Measurements from ENCODE around the gene MAP3K19.

Gene MAP3K19

GRCh38 chr2:135011633-135012032, 35.6 kb downstream of the MAP3K19 start:
- no peak overlapping the region for H3K4me3 ChIP-seq (ENCODE audit: low read depth in 1 of 2, low read length in 1 of 2)
- H3K4me1 ChIP-seq (ENCODE audit: control insufficient read depth in 1 of 2, insufficient read depth in 1 of 2, low read depth in 1 of 2, low read length in 1 of 2), result no peaks in the 10 kb centered on the region
- no peaks in the 10 kb centered on the region for H3K27me3 ChIP-seq
- no peak for TF ChIP-seq CTCF (IDR thresholded peaks at IDR 0.05)
- H3K27ac ChIP-seq, result no peak overlapping the region
- H3K36me3 ChIP-seq, result no peaks in the 10 kb centered on the region
- no peaks in the 10 kb centered on the region for H3K9me3 ChIP-seq

GRCh38 chr2:135010200-135010942, 36.9 kb downstream of the MAP3K19 start:
- no peaks in the 10 kb centered on the region for H3K36me3 ChIP-seq
- no peak overlapping the region for H3K4me3 ChIP-seq (ENCODE audit: low read depth in 1 of 2, low read length in 1 of 2)
- TF ChIP-seq CTCF (IDR thresholded peaks at IDR 0.05), result no peak
- H3K27ac ChIP-seq, result no peak overlapping the region
- no peaks in the 10 kb centered on the region for H3K9me3 ChIP-seq
- H3K4me1 ChIP-seq (ENCODE audit: control insufficient read depth in 1 of 2, insufficient read depth in 1 of 2, low read depth in 1 of 2, low read length in 1 of 2), result no peaks in the 10 kb centered on the region
- peaks cover 13% of the 10 kb centered on the region for H3K27me3 ChIP-seq

- no peaks in the 10 kb centered on the region for H3K36me3 ChIP-seq
- H3K4me3 ChIP-seq (ENCODE audit: low read depth in 1 of 2, low read length in 1 of 2), result no peak overlapping the region
- H3K27ac ChIP-seq, result no peak overlapping the region
- peaks cover 23% of the 10 kb centered on the region for H3K27me3 ChIP-seq
- TF ChIP-seq CTCF (IDR thresholded peaks at IDR 0.05), result no peak
- no peaks in the 10 kb centered on the region for H3K4me1 ChIP-seq (ENCODE audit: control insufficient read depth in 1 of 2, insufficient read depth in 1 of 2, low read depth in 1 of 2, low read length in 1 of 2)
- no peaks in the 10 kb centered on the region for H3K9me3 ChIP-seq
These were observed 37.9 kb downstream of the MAP3K19 start for GRCh38 chr2:135009339-135009738.

- TF ChIP-seq CTCF (IDR thresholded peaks at IDR 0.05), result no peak
These were observed 41.5 kb downstream of the MAP3K19 start for GRCh38 chr2:135005753-135006152.

GRCh38 chr2:135004005-135004746, 43.1 kb downstream of the MAP3K19 start:
- Histone ChIP-seq H3K36me3 (no peaks in the 10 kb centered on the region), H3K27ac (no peak overlapping the region), H3K4me3 (ENCODE audit: low read depth in 1 of 2, low read length in 1 of 2) (no peak overlapping the region), H3K4me1 (ENCODE audit: control insufficient read depth in 1 of 2, insufficient read depth in 1 of 2, low read depth in 1 of 2, low read length in 1 of 2) (no peaks in the 10 kb centered on the region), H3K9me3 (no peaks in the 10 kb centered on the region), H3K27me3 (peaks cover 27% of the 10 kb centered on the region)
- peak; percentile 38 for TF ChIP-seq CTCF (IDR thresholded peaks at IDR 0.05)

More at GRCh38 chr2:135005753-135006152, 41.5 kb downstream of the MAP3K19 start:
- Histone ChIP-seq H3K9me3 (no peaks in the 10 kb centered on the region), H3K36me3 (no peaks in the 10 kb centered on the region), H3K27me3 (peaks cover 27% of the 10 kb centered on the region), H3K4me3 (ENCODE audit: low read depth in 1 of 2, low read length in 1 of 2) (no peak overlapping the region), H3K4me1 (ENCODE audit: control insufficient read depth in 1 of 2, insufficient read depth in 1 of 2, low read depth in 1 of 2, low read length in 1 of 2) (no peaks in the 10 kb centered on the region), H3K27ac (no peak overlapping the region)

All from neutrophil (primary cell).